Measurements from ENCODE around the gene FGF4.

The FGF4 gene, protein sequence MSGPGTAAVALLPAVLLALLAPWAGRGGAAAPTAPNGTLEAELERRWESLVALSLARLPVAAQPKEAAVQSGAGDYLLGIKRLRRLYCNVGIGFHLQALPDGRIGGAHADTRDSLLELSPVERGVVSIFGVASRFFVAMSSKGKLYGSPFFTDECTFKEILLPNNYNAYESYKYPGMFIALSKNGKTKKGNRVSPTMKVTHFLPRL

DNA sequence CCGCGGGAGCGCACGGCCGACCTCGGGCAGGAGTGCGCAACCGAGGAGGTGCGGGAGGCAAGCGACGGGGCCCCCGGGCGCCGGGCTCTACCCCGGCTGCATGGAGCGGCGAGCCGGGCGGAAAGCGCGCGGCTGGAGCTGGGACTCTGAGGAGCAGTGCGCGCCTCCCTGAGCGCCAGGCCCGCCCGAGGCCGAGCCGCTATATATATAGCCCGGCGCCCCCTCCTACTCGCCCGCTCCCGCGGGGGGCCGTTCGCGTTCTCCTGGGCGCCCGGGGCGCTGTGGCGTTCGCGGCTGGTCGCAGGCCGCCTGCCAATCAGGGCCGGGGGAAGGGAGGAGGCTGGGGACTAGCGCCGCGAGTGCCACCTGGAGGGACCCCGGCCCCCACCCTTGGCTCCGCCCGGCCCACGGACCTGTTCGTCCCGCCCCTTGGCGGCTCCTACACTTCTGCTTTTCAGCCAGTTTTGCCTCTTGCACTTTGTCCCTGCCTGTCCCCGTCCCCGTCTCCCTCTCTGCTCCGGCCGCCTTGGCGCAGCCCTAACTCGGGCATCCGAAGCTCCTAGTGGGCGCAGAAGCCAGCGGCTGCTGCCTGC is at the start of gene FGF4:
Gene FGF4 (minus strand): TSS at position 179 of the 593 bp plus-strand sequence. CDS start 257 bp downstream, outside the sequence.
- Histone ChIP-seq H3K4me3 (ENCODE audit: low read depth in 1 of 2, low read length in 2 of 2) (no peak within 1 kb of the TSS), H3K27me3 (ENCODE audit: low read depth, low read length) (peaks cover 27% of the 10 kb centered on the region), H3K27ac (ENCODE audit: low read length) (no peak within 1 kb of the TSS), H3K4me1 (ENCODE audit: control insufficient read depth in 1 of 2, insufficient read depth in 2 of 2, low read length in 2 of 2) (peaks cover 0 to 5% of the 10 kb centered on the region in 2 donors), H3K36me3 (ENCODE audit: control insufficient read depth in 1 of 2, insufficient read depth in 2 of 2, low read length in 2 of 2) (no peaks in the 10 kb centered on the region), H3K9me3 (ENCODE audit: control insufficient read depth in 1 of 2, low read length in 2 of 2) (no peaks in the 10 kb centered on the region)

- Histone ChIP-seq H3K4me1 (ENCODE audit: control insufficient read depth in 1 of 2, insufficient read depth in 2 of 2, low read length in 2 of 2) (no peaks in the 10 kb centered on the region), H3K27ac (ENCODE audit: low read length) (no peak overlapping the region), H3K4me3 (ENCODE audit: low read depth in 1 of 2, low read length in 2 of 2) (no peak overlapping the region), H3K27me3 (ENCODE audit: low read depth, low read length) (peaks cover 12% of the 10 kb centered on the region), H3K9me3 (ENCODE audit: control insufficient read depth in 1 of 2, low read length in 2 of 2) (peaks cover 0 to 5% of the 10 kb centered on the region in 2 donors), H3K36me3 (ENCODE audit: control insufficient read depth in 1 of 2, insufficient read depth in 2 of 2, low read length in 2 of 2) (no peaks in the 10 kb centered on the region)
Measured at GRCh38 chr11:69823641-69824265, 48.6 kb upstream of the FGF4 start.

GRCh38 chr11:69822676-69823494 is 47.7 kb upstream of the FGF4 start:
- Histone ChIP-seq H3K4me3 (ENCODE audit: low read depth in 1 of 2, low read length in 2 of 2) (no peak overlapping the region), H3K9me3 (ENCODE audit: control insufficient read depth in 1 of 2, low read length in 2 of 2) (peaks cover 0 to 5% of the 10 kb centered on the region in 2 donors), H3K27ac (ENCODE audit: low read length) (no peak overlapping the region), H3K27me3 (ENCODE audit: low read depth, low read length) (peaks cover 12% of the 10 kb centered on the region), H3K4me1 (ENCODE audit: control insufficient read depth in 1 of 2, insufficient read depth in 2 of 2, low read length in 2 of 2) (peaks cover 0 to 4% of the 10 kb centered on the region in 2 donors), H3K36me3 (ENCODE audit: control insufficient read depth in 1 of 2, insufficient read depth in 2 of 2, low read length in 2 of 2) (no peaks in the 10 kb centered on the region)

DNA sequence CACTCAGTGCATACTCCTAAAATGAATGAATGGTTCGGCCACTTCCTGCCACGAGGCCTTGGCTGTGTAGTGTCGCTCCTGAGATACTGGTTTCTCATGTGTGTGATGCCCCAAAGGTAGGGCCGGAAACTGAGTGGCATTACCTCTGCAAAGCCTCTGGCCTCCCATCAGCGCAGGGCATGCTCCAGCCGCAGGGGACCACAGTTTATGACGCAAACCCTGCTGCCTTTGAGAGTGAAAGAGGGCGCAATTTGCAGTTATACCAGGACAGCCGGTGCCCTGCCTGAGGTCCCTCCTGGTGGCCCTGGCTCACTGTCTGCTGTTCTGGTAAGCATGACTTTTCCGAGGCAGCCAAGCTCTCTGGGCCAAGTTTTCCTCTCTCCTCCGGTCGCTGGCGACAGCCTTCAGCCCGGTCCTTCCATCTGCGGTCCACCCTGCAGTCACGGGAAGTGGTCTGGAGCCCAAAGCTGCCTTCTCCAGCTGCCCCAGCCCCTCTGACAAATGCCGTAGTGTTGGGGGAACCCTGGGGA is 46.4 kb upstream of the FGF4 start:
- Histone ChIP-seq H3K36me3 (ENCODE audit: control insufficient read depth in 1 of 2, insufficient read depth in 2 of 2, low read length in 2 of 2) (no peaks in the 10 kb centered on the region), H3K4me1 (ENCODE audit: control insufficient read depth in 1 of 2, insufficient read depth in 2 of 2, low read length in 2 of 2) (peaks cover 0 to 13% of the 10 kb centered on the region in 2 donors), H3K9me3 (ENCODE audit: control insufficient read depth in 1 of 2, low read length in 2 of 2) (no peaks in the 10 kb centered on the region), H3K27me3 (ENCODE audit: low read depth, low read length) (peaks cover 14% of the 10 kb centered on the region), H3K27ac (ENCODE audit: low read length) (no peak overlapping the region), H3K4me3 (ENCODE audit: low read depth in 1 of 2, low read length in 2 of 2) (no peak overlapping the region)

DNA sequence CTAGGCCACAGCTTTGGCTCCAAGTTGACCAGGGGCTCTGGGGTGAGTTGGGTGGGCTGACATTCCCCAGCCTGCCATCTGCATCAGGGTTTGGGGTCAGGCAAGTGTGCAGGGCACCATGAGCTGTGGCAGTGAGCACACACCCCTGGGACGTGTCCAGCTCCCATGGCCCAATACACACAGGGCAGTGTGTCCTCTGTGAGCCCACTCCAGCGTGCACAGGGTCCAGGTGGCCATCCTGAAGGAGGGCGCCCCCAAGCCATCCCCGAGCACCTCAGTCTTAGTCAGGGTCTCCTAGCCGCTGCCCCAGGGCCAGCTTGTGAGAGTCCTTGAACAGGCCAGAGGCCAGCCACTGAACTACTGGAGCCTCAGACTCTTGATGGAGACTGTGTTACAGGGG is 45.3 kb upstream of the FGF4 start:
- Histone ChIP-seq H3K9me3 (ENCODE audit: control insufficient read depth in 1 of 2, low read length in 2 of 2) (no peaks in the 10 kb centered on the region), H3K36me3 (ENCODE audit: control insufficient read depth in 1 of 2, insufficient read depth in 2 of 2, low read length in 2 of 2) (no peaks in the 10 kb centered on the region), H3K27me3 (ENCODE audit: low read depth, low read length) (peaks cover 16% of the 10 kb centered on the region), H3K4me3 (ENCODE audit: low read depth in 1 of 2, low read length in 2 of 2) (no peak overlapping the region), H3K27ac (ENCODE audit: low read length) (no peak overlapping the region), H3K4me1 (ENCODE audit: control insufficient read depth in 1 of 2, insufficient read depth in 2 of 2, low read length in 2 of 2) (peaks cover 0 to 13% of the 10 kb centered on the region in 2 donors)

DNA sequence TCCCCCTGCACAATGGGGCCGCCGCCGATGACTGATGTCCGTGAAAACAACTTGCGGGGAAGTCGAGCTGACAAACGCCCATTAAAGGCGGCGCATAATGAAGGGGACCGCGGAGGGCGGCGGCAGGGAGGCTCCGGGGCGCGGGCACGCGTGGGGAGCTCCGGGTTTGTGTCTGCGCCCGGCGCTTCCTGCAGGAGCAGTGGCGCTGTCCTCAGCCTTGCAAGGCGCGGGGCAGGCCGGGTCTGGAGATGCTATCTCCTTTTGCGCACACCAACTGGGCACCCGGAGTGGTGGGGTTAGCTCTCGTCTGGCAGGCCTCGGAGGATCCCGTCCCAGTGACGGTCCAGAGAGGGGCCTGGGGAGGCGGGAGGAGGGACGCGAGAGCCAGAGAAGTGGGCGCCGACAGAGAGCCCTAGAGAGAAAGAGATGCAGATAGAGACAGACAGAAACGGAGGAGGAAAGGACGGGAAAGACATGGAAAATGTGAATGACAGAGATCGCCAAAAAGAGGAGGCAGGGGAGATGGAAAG is 44.5 kb upstream of the FGF4 start:
- H3K36me3 ChIP-seq (ENCODE audit: control insufficient read depth in 1 of 2, insufficient read depth in 2 of 2, low read length in 2 of 2) = no peaks in the 10 kb centered on the region
- H3K27ac ChIP-seq (ENCODE audit: low read length) = no peak overlapping the region
- no peak overlapping the region for H3K4me3 ChIP-seq (ENCODE audit: low read depth in 1 of 2, low read length in 2 of 2)
- peaks cover 0 to 13% of the 10 kb centered on the region in 2 donors for H3K4me1 ChIP-seq (ENCODE audit: control insufficient read depth in 1 of 2, insufficient read depth in 2 of 2, low read length in 2 of 2)
- no peaks in the 10 kb centered on the region for H3K9me3 ChIP-seq (ENCODE audit: control insufficient read depth in 1 of 2, low read length in 2 of 2)
- H3K27me3 ChIP-seq (ENCODE audit: low read depth, low read length) = peaks cover 16% of the 10 kb centered on the region

DNA sequence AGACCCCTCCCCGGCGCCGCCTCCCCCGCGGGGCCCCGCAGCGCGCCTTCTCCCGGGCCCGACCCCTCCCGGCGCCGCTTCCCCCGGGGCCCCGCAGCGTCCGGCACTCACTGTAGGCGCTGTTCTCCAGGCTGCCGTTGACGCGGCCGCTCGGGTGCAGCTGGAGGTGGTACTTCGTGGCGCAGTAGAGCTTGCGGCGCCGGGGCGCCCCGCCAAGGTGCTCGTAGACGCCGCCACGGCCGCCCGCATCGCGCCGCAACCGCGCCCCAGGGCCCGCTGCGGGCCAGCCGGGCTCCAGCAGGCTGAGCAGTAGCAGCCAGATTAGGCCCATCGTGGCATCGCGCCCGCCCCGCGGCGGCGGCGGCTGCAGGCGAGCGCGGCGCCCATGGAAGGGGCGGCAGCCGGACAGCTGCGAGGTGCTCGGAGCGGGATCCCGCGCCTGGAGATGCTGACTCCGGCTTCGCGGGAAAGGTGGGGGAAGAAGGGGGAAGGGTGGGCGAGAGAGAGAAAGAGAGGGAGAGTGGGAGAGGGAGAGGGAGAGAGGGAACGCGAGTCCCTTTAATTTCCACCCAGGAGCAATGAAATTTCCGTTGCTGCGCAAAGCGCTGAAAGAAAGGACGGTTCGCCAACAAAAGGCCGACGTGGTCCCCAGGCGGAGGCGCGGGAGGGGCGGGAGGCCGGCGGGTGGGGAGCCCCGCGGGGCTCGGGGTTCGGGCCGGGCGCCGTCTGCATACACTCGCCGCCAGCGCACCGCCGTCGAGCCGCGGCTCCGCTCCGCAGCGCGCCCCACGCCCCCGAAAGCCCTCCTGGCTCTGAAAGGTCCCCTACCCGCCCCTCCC is 43.7 kb upstream of the FGF4 start, which contains the start of gene FGF3:
Gene FGF3 (minus strand): TSS at position 814 of the 839 bp plus-strand sequence. CDS start 483 bp downstream, at position 331.
- Histone ChIP-seq H3K4me3 (ENCODE audit: low read depth in 1 of 2, low read length in 2 of 2) (no peak within 1 kb of the TSS), H3K36me3 (ENCODE audit: control insufficient read depth in 1 of 2, insufficient read depth in 2 of 2, low read length in 2 of 2) (no peaks in the 10 kb centered on the region), H3K9me3 (ENCODE audit: control insufficient read depth in 1 of 2, low read length in 2 of 2) (no peaks in the 10 kb centered on the region), H3K27ac (ENCODE audit: low read length) (no peak within 1 kb of the TSS), H3K4me1 (ENCODE audit: control insufficient read depth in 1 of 2, insufficient read depth in 2 of 2, low read length in 2 of 2) (peaks cover 0 to 13% of the 10 kb centered on the region in 2 donors), H3K27me3 (ENCODE audit: low read depth, low read length) (peaks cover 16% of the 10 kb centered on the region)

DNA sequence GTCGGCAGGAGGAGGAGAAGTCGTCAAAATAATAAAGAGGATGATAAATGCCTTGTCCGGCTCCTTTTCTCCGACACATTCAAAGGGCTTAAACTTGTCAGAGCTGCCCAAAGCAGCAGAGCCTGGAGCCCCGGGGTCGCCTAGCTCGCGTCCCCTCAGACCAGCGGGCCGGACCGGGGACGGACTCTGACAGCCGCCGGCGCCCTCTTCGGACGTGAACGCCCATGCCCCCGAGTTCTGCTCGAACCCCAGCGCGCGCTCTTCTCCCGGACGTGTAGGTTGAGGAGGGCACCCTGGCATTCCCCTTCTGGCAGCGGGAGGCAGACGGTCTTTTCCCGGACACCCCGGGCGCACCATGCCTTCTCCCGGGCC is 43.1 kb upstream of the FGF4 start:
- Histone ChIP-seq H3K9me3 (ENCODE audit: control insufficient read depth in 1 of 2, low read length in 2 of 2) (no peaks in the 10 kb centered on the region), H3K4me3 (ENCODE audit: low read depth in 1 of 2, low read length in 2 of 2) (no peak overlapping the region), H3K36me3 (ENCODE audit: control insufficient read depth in 1 of 2, insufficient read depth in 2 of 2, low read length in 2 of 2) (no peaks in the 10 kb centered on the region), H3K27ac (ENCODE audit: low read length) (no peak overlapping the region), H3K27me3 (ENCODE audit: low read depth, low read length) (peaks cover 16% of the 10 kb centered on the region), H3K4me1 (ENCODE audit: control insufficient read depth in 1 of 2, insufficient read depth in 2 of 2, low read length in 2 of 2) (peaks cover 0 to 13% of the 10 kb centered on the region in 2 donors)

GRCh38 chr11:69817265-69818230 is 42.4 kb upstream of the FGF4 start:
- H3K27me3 ChIP-seq (ENCODE audit: low read depth, low read length) = peaks cover 16% of the 10 kb centered on the region
- H3K36me3 ChIP-seq (ENCODE audit: control insufficient read depth in 1 of 2, insufficient read depth in 2 of 2, low read length in 2 of 2) = no peaks in the 10 kb centered on the region
- no peak overlapping the region for H3K4me3 ChIP-seq (ENCODE audit: low read depth in 1 of 2, low read length in 2 of 2)
- H3K4me1 ChIP-seq (ENCODE audit: control insufficient read depth in 1 of 2, insufficient read depth in 2 of 2, low read length in 2 of 2) = peaks cover 0 to 13% of the 10 kb centered on the region in 2 donors
- no peak overlapping the region for H3K27ac ChIP-seq (ENCODE audit: low read length)
- H3K9me3 ChIP-seq (ENCODE audit: control insufficient read depth in 1 of 2, low read length in 2 of 2) = no peaks in the 10 kb centered on the region

All from muscle layer of duodenum (tissue), 2 donors.